ENCODE measurements around the gene C10orf105.

DNA sequence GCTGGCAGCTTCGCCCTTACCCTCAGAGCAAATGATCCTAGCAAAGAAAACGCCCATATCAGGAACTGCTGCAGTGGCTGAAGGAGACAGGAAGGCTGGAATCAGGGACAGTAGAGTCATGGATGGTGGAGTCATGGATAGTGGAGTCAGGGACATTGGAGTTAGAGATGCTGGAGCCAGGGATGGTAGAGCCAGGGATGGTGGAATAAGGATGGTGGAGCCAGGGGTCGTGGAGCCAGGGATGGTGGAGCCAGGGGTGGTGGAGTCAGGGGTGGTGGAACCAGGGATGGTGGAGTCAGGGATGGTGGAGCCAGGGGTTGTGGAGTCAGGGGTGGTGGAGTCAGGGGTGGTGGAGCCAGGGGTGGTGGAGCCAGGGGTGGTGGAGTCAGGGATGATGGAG lies 31.3 kb downstream of the C10orf105 start:
- TF ChIP-seq, protein P1, sequence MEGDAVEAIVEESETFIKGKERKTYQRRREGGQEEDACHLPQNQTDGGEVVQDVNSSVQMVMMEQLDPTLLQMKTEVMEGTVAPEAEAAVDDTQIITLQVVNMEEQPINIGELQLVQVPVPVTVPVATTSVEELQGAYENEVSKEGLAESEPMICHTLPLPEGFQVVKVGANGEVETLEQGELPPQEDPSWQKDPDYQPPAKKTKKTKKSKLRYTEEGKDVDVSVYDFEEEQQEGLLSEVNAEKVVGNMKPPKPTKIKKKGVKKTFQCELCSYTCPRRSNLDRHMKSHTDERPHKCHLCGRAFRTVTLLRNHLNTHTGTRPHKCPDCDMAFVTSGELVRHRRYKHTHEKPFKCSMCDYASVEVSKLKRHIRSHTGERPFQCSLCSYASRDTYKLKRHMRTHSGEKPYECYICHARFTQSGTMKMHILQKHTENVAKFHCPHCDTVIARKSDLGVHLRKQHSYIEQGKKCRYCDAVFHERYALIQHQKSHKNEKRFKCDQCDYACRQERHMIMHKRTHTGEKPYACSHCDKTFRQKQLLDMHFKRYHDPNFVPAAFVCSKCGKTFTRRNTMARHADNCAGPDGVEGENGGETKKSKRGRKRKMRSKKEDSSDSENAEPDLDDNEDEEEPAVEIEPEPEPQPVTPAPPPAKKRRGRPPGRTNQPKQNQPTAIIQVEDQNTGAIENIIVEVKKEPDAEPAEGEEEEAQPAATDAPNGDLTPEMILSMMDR (conservative IDR thresholded peaks at IDR 0.05 in 1 of 2, IDR thresholded peaks at IDR 0.05 in 1 of 2; ENCODE audit: low read depth in 1 of 2, low read length in 2 of 2) = no peak
- TF ChIP-seq EZH2 (IDR thresholded peaks at IDR 0.05; ENCODE audit: low read length, missing control alignments) = no peak

Data from fibroblast of lung (primary cell).